ENCODE measurements around the gene PIGR. TPM values are rescaled to one million over a fixed set of nuclear protein-coding genes. Genes with fewer than 3 reads are reported as not detected.

Gene PIGR
- total RNA-seq, 2 experiments from 2014 or later, result 0.03 TPM; not detected in 1

- Histone ChIP-seq H4K20me1 (ENCODE audit: insufficient read depth, low read length) (no peaks in the 10 kb centered on the region), H3K9me2 (ENCODE audit: insufficient read depth, low read length) (no peaks in the 10 kb centered on the region), H3K4me1 (ENCODE audit: insufficient read depth, low read length, poor library complexity, severe bottlenecking) (no peaks in the 10 kb centered on the region), H3K27ac (ENCODE audit: low read depth, low read length, poor library complexity, severe bottlenecking) (no peak overlapping the region), H3K4me2 (ENCODE audit: low read length) (no peak overlapping the region), H3K36me3 (ENCODE audit: insufficient read depth, low read length) (no peaks in the 10 kb centered on the region), H3K9me3 (ENCODE audit: low read length) (no peaks in the 10 kb centered on the region), H2AFZ (ENCODE audit: low read length) (no peak overlapping the region), H3K4me3 (ENCODE audit: low read depth, low read length, poor library complexity, severe bottlenecking) (no peak overlapping the region), H3K79me2 (ENCODE audit: insufficient read depth, low read depth, low read length) (no peaks in the 10 kb centered on the region)
- BruUV-seq (replicated peaks), result no TSS peak
- POLR2A ChIA-PET, result interaction anchor here (0.7 to 0.9 kb wide), 2 partner anchors 19 to 26 kb away, joined by 3 to 4 read pairs; no protein-coding TSS in a partner anchor
- intact Hi-C loops (cut with micrococcal nuclease; ENCODE audit: unreplicated experiment), result no loop called here
- CTCF ChIA-PET (ENCODE audit: unreplicated experiment), result interaction anchor here (0.9 kb wide), 1 partner anchor 117 kb away, joined by 3 read pairs; no protein-coding TSS in a partner anchor
- TF ChIP-seq EZH2phosphoT487 (IDR thresholded peaks at IDR 0.05; ENCODE audit: borderline replicate concordance, low read depth, low read length) (no peak), CTCF (conservative IDR thresholded peaks at IDR 0.05; ENCODE audit: low read length) (no peak)
- no peak for DNase-seq (ENCODE audit: low spot score)
Measured at GRCh38 chr1:206954459-206955342, 8.4 kb upstream of the PIGR start.

DNA sequence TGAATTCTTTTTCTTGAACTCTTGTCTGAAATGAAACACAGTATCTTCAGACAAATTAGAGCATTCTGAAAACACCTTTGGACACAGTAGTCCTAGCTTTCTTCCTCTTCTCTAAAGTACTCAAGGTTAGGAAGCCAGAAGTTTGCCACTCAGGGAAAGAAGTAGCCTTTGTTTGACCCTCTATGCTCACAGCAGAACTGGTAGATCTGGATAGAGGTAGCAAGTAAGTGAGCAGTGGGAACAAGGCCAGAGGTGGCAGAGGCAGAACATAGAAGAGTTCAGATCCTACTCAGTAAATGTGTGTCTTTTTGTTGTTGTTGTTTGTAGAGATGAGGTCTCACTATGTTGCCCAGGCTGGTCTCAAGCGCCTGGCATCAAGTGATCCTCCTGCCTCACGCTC, 7.4 kb upstream of the PIGR start:
- TF ChIP-seq EZH2phosphoT487 (IDR thresholded peaks at IDR 0.05; ENCODE audit: borderline replicate concordance, low read depth, low read length) (no peak), CTCF (conservative IDR thresholded peaks at IDR 0.05; ENCODE audit: low read length) (no peak)
- Histone ChIP-seq H3K27ac (ENCODE audit: low read depth, low read length, poor library complexity, severe bottlenecking) (no peak overlapping the region), H3K9me3 (ENCODE audit: low read length) (no peaks in the 10 kb centered on the region), H3K79me2 (ENCODE audit: insufficient read depth, low read depth, low read length) (no peaks in the 10 kb centered on the region), H3K9me2 (ENCODE audit: insufficient read depth, low read length) (no peaks in the 10 kb centered on the region), H4K20me1 (ENCODE audit: insufficient read depth, low read length) (no peaks in the 10 kb centered on the region), H3K36me3 (ENCODE audit: insufficient read depth, low read length) (no peaks in the 10 kb centered on the region), H3K4me3 (ENCODE audit: low read depth, low read length, poor library complexity, severe bottlenecking) (no peak overlapping the region), H3K4me2 (ENCODE audit: low read length) (no peak overlapping the region), H2AFZ (ENCODE audit: low read length) (no peak overlapping the region), H3K4me1 (ENCODE audit: insufficient read depth, low read length, poor library complexity, severe bottlenecking) (no peaks in the 10 kb centered on the region)
- ChIA-PET CTCF (ENCODE audit: unreplicated experiment) (no interaction called here), POLR2A (interaction anchor here (1.1 kb wide), 1 partner anchor 25 kb away, joined by 3 read pairs; no protein-coding TSS in a partner anchor)
- DNase-seq (ENCODE audit: low spot score), result no peak
- no TSS peak for BruUV-seq (replicated peaks)
- intact Hi-C loops (cut with micrococcal nuclease; ENCODE audit: unreplicated experiment), result no loop called here

DNA sequence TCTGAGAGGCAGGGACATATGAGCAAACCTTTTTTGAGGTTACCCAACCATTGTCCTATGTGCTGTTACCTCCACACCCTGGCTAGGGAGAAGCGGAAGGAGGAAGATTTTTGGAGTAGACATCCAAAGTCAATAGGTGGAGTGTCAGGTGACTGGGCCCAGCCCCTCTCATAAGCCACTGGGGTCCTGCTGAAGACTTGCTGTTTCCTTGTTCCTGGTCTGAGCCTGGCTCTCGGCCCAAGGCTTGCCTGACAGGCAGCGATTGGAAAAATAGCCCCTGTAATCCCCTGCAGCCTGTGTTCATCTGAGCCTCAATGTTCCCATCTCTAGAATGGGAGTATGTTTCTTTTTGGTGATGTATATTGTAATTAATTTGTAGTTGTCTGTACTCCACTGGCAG, 6.9 kb upstream of the PIGR start:
- no peak overlapping the region for H3K27ac ChIP-seq (ENCODE audit: low read depth, low read length, poor library complexity, severe bottlenecking)
- TF ChIP-seq CTCF (conservative IDR thresholded peaks at IDR 0.05; ENCODE audit: low read length) (no peak), EZH2phosphoT487 (IDR thresholded peaks at IDR 0.05; ENCODE audit: borderline replicate concordance, low read depth, low read length) (no peak)
- H3K4me3 ChIP-seq (ENCODE audit: low read depth, low read length, poor library complexity, severe bottlenecking), result no peak overlapping the region
- DNase-seq (ENCODE audit: low spot score), result no peak
- no TSS peak for BruUV-seq (replicated peaks)
- CTCF ChIA-PET (ENCODE audit: unreplicated experiment), result no interaction called here
- no peaks in the 10 kb centered on the region for H3K9me3 ChIP-seq (ENCODE audit: low read length)
- H3K4me1 ChIP-seq (ENCODE audit: insufficient read depth, low read length, poor library complexity, severe bottlenecking), result no peaks in the 10 kb centered on the region
- no peaks in the 10 kb centered on the region for H4K20me1 ChIP-seq (ENCODE audit: insufficient read depth, low read length)
- H2AFZ ChIP-seq (ENCODE audit: low read length), result no peak overlapping the region
- no peaks in the 10 kb centered on the region for H3K9me2 ChIP-seq (ENCODE audit: insufficient read depth, low read length)
- POLR2A ChIA-PET, result interaction anchor here (0.6 to 1.1 kb wide), 3 partner anchors 25 to 165 kb away, joined by 3 to 4 read pairs (median 3); no protein-coding TSS in a partner anchor
- no peaks in the 10 kb centered on the region for H3K79me2 ChIP-seq (ENCODE audit: insufficient read depth, low read depth, low read length)
- intact Hi-C loops (cut with micrococcal nuclease; ENCODE audit: unreplicated experiment), result no loop called here
- no peaks in the 10 kb centered on the region for H3K36me3 ChIP-seq (ENCODE audit: insufficient read depth, low read length)
- H3K4me2 ChIP-seq (ENCODE audit: low read length), result no peak overlapping the region
